SU-DHL-6 (cell line): ENCODE data around the gene POFUT2.

ENCODE experiments used
- H2AFZ ChIP-seq: fragments of 200-600 bp; sonication (generic); 2 replicates; pipeline ENCODE4 v1.6.1; 2014; ENCODE audit warnings: low read depth, mild to moderate bottlenecking, moderate library complexity, mixed read lengths, antibody characterized with exemption, low read length; ENCODE audit not compliant: severe bottlenecking
- H3F3A ChIP-seq: fragments of 200-600 bp; shearing (Covaris generic); 2 replicates; pipeline ENCODE4 v1.6.0; 2016; ENCODE audit warnings: antibody characterized with exemption, mild to moderate bottlenecking; ENCODE audit not compliant: insufficient read depth
- H3K27ac ChIP-seq: fragments of 200-600 bp; sonication (generic); 2 replicates; pipeline ENCODE4 v1.5.1; 2016; ENCODE audit warnings: low read depth, mild to moderate bottlenecking, low read length, moderate library complexity, mixed read lengths
- H3K27me3 ChIP-seq: fragments of 200-600 bp; sonication (generic), shearing (Covaris generic); 2 replicates; pipeline ENCODE4 v1.6.0; 2014; ENCODE audit warnings: mild to moderate bottlenecking, low read length
- H3K36me3 ChIP-seq: fragments of 200-600 bp; sonication (generic); 2 replicates; pipeline ENCODE4 v1.6.1; 2014; ENCODE audit warnings: mild to moderate bottlenecking, low read length, mixed read lengths
- H3K4me2 ChIP-seq: fragments of 300-600, 200-600 bp; shearing (Covaris generic), sonication (generic); 2 replicates; pipeline ENCODE4 v1.6.0; 2014; ENCODE audit warnings: low read length, low read depth, mild to moderate bottlenecking; ENCODE audit not compliant: poor library complexity, severe bottlenecking
- H3K4me3 ChIP-seq: fragments of 200-600 bp; sonication (generic); 2 replicates; pipeline ENCODE4 v1.5.1; 2014; ENCODE audit warnings: antibody characterized with exemption, low read length, mild to moderate bottlenecking, mixed read lengths; ENCODE audit not compliant: insufficient read depth, poor library complexity, severe bottlenecking
- H3K79me2 ChIP-seq: fragments of 200-600 bp; sonication (generic); 2 replicates; pipeline ENCODE4 v1.6.1; 2014; ENCODE audit warnings: mild to moderate bottlenecking, low read length, moderate library complexity; ENCODE audit not compliant: insufficient read depth
- H3K9ac ChIP-seq: fragments of 200-600 bp; sonication (generic); 2 replicates; pipeline ENCODE4 v1.7.0; 2014; ENCODE audit warnings: mild to moderate bottlenecking, low read length
- H3K9me2 ChIP-seq: fragments of 200-600 bp; sonication (generic); replicated peaks from 2 replicates; pipeline ENCODE4 v1.6.1; 2014; ENCODE audit warnings: low read length; ENCODE audit not compliant: insufficient read depth
- H3K9me3 ChIP-seq: fragments of 200-600 bp; sonication (generic); 2 replicates; pipeline ENCODE4 v1.6.1; 2014; ENCODE audit warnings: low read length, mixed read lengths; ENCODE audit not compliant: insufficient read depth
- H4K20me1 ChIP-seq: fragments of 200-600 bp; sonication (generic); 2 replicates; pipeline ENCODE4 v1.6.1; 2014; ENCODE audit warnings: low read depth, mild to moderate bottlenecking, antibody characterized with exemption, low read length, moderate library complexity, mixed read lengths
- CTCF ChIP-seq: fragments of 200-600 bp; sonication (generic); IDR thresholded peaks from one replicate; pipeline ENCODE4 v1.5.1; 2017; ENCODE audit warnings: antibody characterized with exemption, mild to moderate bottlenecking, low read length, moderate library complexity; ENCODE audit not compliant: insufficient read depth, poor library complexity, severe bottlenecking
- EZH2phosphoT487 ChIP-seq: fragments of 200-600 bp; sonication (generic), shearing (Covaris generic); conservative IDR thresholded peaks from 2 replicates; pipeline ENCODE4 v1.6.1; 2018; ENCODE audit warnings: mild to moderate bottlenecking, antibody characterized with exemption, low read length, moderate library complexity, mixed read lengths

Gene POFUT2

GRCh38 chr21:45288441-45288841 lies 746 bp upstream of the POFUT2 start:
- no peaks in the 10 kb centered on the region for H3K9me3 ChIP-seq
- H3K4me3 ChIP-seq, result peak overlapping the region; percentile 96
- H3K79me2 ChIP-seq, result no peaks in the 10 kb centered on the region
- H2AFZ ChIP-seq, result no peak overlapping the region
- TF ChIP-seq EZH2phosphoT487, result no peak
- no peak for TF ChIP-seq CTCF
- no peaks in the 10 kb centered on the region for H3F3A ChIP-seq
- H3K9me2 ChIP-seq, result no peaks in the 10 kb centered on the region
- peak overlapping the region; percentile 68 for H3K9ac ChIP-seq
- H3K27ac ChIP-seq, result no peak overlapping the region
- H3K27me3 ChIP-seq, result no peaks in the 10 kb centered on the region
- no peaks in the 10 kb centered on the region for H4K20me1 ChIP-seq
- H3K36me3 ChIP-seq, result no peaks in the 10 kb centered on the region
- H3K4me2 ChIP-seq, result peak overlapping the region; percentile 68

- H3K9ac ChIP-seq, result peak overlapping the region; percentile 68; the same call in 1 of the 2 replicates
- no peaks in the 10 kb centered on the region for H3K9me2 ChIP-seq
- peak overlapping the region; percentile 70 for H3K4me2 ChIP-seq
- no peaks in the 10 kb centered on the region for H3F3A ChIP-seq
- H4K20me1 ChIP-seq, result no peaks in the 10 kb centered on the region
- no peak overlapping the region for H2AFZ ChIP-seq
- no peaks in the 10 kb centered on the region for H3K36me3 ChIP-seq
- no peak overlapping the region for H3K27ac ChIP-seq
- no peak for TF ChIP-seq EZH2phosphoT487
- no peak for TF ChIP-seq CTCF
- H3K4me3 ChIP-seq, result peak overlapping the region; percentile 96
- no peaks in the 10 kb centered on the region for H3K79me2 ChIP-seq
- H3K9me3 ChIP-seq, result no peaks in the 10 kb centered on the region
- no peaks in the 10 kb centered on the region for H3K27me3 ChIP-seq
Observed at GRCh38 chr21:45286671-45287437, 841 bp downstream of the POFUT2 start.

GRCh38 chr21:45285266-45285931 lies 2.3 kb downstream of the POFUT2 start:
- H3K9me2 ChIP-seq, result no peaks in the 10 kb centered on the region
- H4K20me1 ChIP-seq, result no peaks in the 10 kb centered on the region
- no peaks in the 10 kb centered on the region for H3K9me3 ChIP-seq
- no peak for TF ChIP-seq CTCF
- no peak overlapping the region for H3K4me3 ChIP-seq
- no peak overlapping the region for H3K9ac ChIP-seq
- no peak overlapping the region for H3K4me2 ChIP-seq
- H3K27me3 ChIP-seq, result no peaks in the 10 kb centered on the region
- H2AFZ ChIP-seq, result no peak overlapping the region
- H3K79me2 ChIP-seq, result no peaks in the 10 kb centered on the region
- H3K27ac ChIP-seq, result no peak overlapping the region
- H3K36me3 ChIP-seq, result no peaks in the 10 kb centered on the region
- no peaks in the 10 kb centered on the region for H3F3A ChIP-seq
